GM19351 (cell line): ENCODE data around the gene MRPL48.
A peak's percentile ranks its signal among the peaks of the same experiment; 100 is the strongest.
"Not testable (repeated sequence)": the region's sequence is repeated elsewhere in the genome, so short reads cannot be mapped to it uniquely, and the experiment has no call there.

Experiments used
- ATAC-seq: cut with Tn5 transposase; IDR thresholded peaks from one replicate; pipeline ENCODE4 v1.9.1; 2021; ENCODE audit warnings: mild to moderate bottlenecking, moderate library complexity; ENCODE audit not compliant: unreplicated experiment

The MRPL48 gene

GRCh38 chr11:73838443-73839122, 50.9 kb downstream of the MRPL48 start:
- ATAC-seq, result no peak

GRCh38 chr11:73839123-73839457, 51.4 kb downstream of the MRPL48 start:
- no peak for ATAC-seq

GRCh38 chr11:73851046-73851764, 63.5 kb downstream of the MRPL48 start:
- ATAC-seq, result no peak

- ATAC-seq, result no peak
Observed at GRCh38 chr11:73852049-73852448, 64.4 kb downstream of the MRPL48 start.

- no peak for ATAC-seq
Observed at GRCh38 chr11:73854680-73855079, 67.0 kb downstream of the MRPL48 start.

- no peak for ATAC-seq
Observed at GRCh38 chr11:73856031-73856567, 68.4 kb downstream of the MRPL48 start.

- ATAC-seq, result no peak
Observed at GRCh38 chr11:73859671-73860070, 72.0 kb downstream of the MRPL48 start.

GRCh38 chr11:73860202-73860601, 72.5 kb downstream of the MRPL48 start:
- ATAC-seq, result no peak

GRCh38 chr11:73862986-73863385, 75.3 kb downstream of the MRPL48 start:
- ATAC-seq, result no peak

- no peak for ATAC-seq
Observed at GRCh38 chr11:73866095-73866579, 78.5 kb downstream of the MRPL48 start.

- ATAC-seq, result no peak
Observed at GRCh38 chr11:73866586-73866996, 78.9 kb downstream of the MRPL48 start.

GRCh38 chr11:73869332-73869949, 81.8 kb downstream of the MRPL48 start:
- no peak for ATAC-seq

- no peak for ATAC-seq
Observed at GRCh38 chr11:73870261-73870660, 82.6 kb downstream of the MRPL48 start.

- no peak for ATAC-seq
Observed at GRCh38 chr11:73872749-73873357, 85.2 kb downstream of the MRPL48 start.

- no peak for ATAC-seq
Observed at GRCh38 chr11:73875380-73875779, 87.7 kb downstream of the MRPL48 start.

GRCh38 chr11:73875840-73876239, 88.2 kb downstream of the MRPL48 start:
- no peak for ATAC-seq

- peak; percentile 97 for ATAC-seq
Observed at GRCh38 chr11:73876424-73877310, 89.0 kb downstream of the MRPL48 start, which contains the start of the genes COA4 and PAAF1. TSS of gene COA4 (minus strand) at chr11:73876846. CDS start at chr11:73873378, 3,468 bp downstream. TSS of gene PAAF1 (plus strand) at chr11:73876999. CDS start at chr11:73877022, 23 bp downstream.

- ATAC-seq, result no peak
Observed at GRCh38 chr11:73878771-73879170, 91.1 kb downstream of the MRPL48 start.

- not testable (repeated sequence) for ATAC-seq
Observed at GRCh38 chr11:73880449-73880848, 92.8 kb downstream of the MRPL48 start.

GRCh38 chr11:73883856-73884255, 96.2 kb downstream of the MRPL48 start:
- ATAC-seq, result no peak
